ENCODE results near the gene CPNE7. TPM values are rescaled to one million over a fixed set of nuclear protein-coding genes. Genes with fewer than 3 reads are reported as not detected.

CPNE7 gene
- total and polyA plus RNA-seq, 8 donors, result 0.92 to 6.2 (median 1.8) TPM; not detected in 1

- Histone ChIP-seq H3K4me1 (no peaks in the 10 kb centered on the region), H3K4me3 (no peak overlapping the region), H3K9me3 (no peaks in the 10 kb centered on the region), H3K27ac (no peak overlapping the region), H3K36me3 (no peaks in the 10 kb centered on the region), H3K27me3 (no peaks in the 10 kb centered on the region)
- DNase-seq, result no peak
- TF ChIP-seq, protein P1, sequence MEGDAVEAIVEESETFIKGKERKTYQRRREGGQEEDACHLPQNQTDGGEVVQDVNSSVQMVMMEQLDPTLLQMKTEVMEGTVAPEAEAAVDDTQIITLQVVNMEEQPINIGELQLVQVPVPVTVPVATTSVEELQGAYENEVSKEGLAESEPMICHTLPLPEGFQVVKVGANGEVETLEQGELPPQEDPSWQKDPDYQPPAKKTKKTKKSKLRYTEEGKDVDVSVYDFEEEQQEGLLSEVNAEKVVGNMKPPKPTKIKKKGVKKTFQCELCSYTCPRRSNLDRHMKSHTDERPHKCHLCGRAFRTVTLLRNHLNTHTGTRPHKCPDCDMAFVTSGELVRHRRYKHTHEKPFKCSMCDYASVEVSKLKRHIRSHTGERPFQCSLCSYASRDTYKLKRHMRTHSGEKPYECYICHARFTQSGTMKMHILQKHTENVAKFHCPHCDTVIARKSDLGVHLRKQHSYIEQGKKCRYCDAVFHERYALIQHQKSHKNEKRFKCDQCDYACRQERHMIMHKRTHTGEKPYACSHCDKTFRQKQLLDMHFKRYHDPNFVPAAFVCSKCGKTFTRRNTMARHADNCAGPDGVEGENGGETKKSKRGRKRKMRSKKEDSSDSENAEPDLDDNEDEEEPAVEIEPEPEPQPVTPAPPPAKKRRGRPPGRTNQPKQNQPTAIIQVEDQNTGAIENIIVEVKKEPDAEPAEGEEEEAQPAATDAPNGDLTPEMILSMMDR (IDR thresholded peaks at IDR 0.05), result no peak
- no peak for TF ChIP-seq POLR2AphosphoS5 (IDR thresholded peaks at IDR 0.05)
- TF ChIP-seq POLR2A (IDR thresholded peaks at IDR 0.05), result no peak
- TF ChIP-seq EP300 (IDR thresholded peaks at IDR 0.05), result no peak
- intact Hi-C loops (cut with DNase I; ENCODE audit: low total_unique reads), result no loop called here
- WGBS, 5 donors, result 83 to 90% (median 88%) methylated on average over 21 to 25 of the region's 25 CpGs
These were observed 20.6 kb downstream of the CPNE7 start for GRCh38 chr16:89596061-89596689.

DNA sequence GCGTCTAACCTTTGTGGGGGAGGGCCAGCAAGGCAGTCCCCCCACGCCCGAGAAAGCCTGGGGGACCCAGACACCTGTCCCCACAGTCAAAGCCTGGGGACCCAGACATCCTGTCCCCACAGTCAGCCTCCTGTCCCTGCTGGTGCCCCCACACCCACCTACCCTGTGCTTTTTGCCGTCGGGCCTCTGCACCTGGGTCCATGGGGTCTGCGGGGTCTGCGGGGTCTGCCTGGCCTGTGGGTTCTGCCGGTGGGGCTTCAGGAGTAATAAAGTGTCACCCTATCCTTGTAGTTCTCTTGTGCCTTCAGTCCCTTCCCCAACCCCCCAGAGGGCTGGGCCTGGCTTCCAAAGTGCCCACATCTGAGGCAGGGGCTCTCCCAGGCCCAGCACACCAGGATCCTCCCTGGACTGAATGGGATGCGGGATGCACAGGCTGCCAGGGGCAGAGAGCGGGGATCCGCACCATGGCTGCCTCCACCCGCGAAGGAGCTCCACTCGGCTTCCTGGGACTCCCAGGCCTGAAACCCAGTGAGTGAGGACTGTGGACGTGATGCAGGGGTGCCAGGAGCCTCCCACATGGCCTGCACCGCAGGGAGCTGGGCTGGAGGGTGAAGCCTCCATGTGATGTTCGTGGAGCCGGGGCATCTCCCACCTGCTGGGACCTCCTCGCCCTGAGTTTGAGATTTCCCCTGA, 21.5 kb downstream of the CPNE7 start:
- H3K36me3 ChIP-seq, result no peaks in the 10 kb centered on the region
- intact Hi-C loops (cut with DNase I; ENCODE audit: low total_unique reads), result no loop called here
- no peak overlapping the region for H3K27ac ChIP-seq
- 79 to 90% (median 85%) methylated on average over 12 to 19 of the region's 19 CpGs for WGBS, 5 donors
- H3K27me3 ChIP-seq, result peaks cover 0 to 5% (median 0%) of the 10 kb centered on the region in 3 donors
- H3K4me1 ChIP-seq, result peaks cover 0 to 3% (median under 1%) of the 10 kb centered on the region in 4 donors
- TF ChIP-seq, protein P1 (IDR thresholded peaks at IDR 0.05), result no peak
- TF ChIP-seq EP300 (IDR thresholded peaks at IDR 0.05), result no peak
- no peak for TF ChIP-seq POLR2A (IDR thresholded peaks at IDR 0.05)
- TF ChIP-seq POLR2AphosphoS5 (IDR thresholded peaks at IDR 0.05), result no peak
- H3K9me3 ChIP-seq, result no peaks in the 10 kb centered on the region
- H3K4me3 ChIP-seq, result no peak overlapping the region
- no peak for DNase-seq

DNA sequence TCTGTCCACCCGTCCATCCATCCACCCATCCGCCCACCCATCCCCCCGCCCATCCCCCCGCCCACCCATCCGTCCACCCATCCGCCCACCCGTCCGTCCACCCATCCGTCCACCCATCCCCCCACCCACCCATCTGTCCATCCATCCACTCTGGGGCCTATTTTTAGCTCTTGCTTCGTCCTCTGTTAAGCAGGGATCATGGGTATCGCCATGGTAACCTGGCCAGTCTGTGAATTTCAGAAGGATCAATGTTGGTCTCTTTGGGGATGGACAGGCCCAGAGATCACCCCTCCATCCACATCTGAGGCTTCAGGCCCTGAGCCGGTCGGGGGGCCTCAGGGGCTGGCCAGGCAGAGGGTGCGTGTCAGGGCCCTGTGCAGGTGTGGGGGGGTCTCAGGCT, 22.6 kb downstream of the CPNE7 start:
- intact Hi-C loops (cut with DNase I; ENCODE audit: low total_unique reads), result no loop called here
- TF ChIP-seq EP300 (IDR thresholded peaks at IDR 0.05), result no peak
- 40 to 82% (median 74%) methylated on average over 3 to 14 of the region's 14 CpGs for WGBS, 5 donors

DNA sequence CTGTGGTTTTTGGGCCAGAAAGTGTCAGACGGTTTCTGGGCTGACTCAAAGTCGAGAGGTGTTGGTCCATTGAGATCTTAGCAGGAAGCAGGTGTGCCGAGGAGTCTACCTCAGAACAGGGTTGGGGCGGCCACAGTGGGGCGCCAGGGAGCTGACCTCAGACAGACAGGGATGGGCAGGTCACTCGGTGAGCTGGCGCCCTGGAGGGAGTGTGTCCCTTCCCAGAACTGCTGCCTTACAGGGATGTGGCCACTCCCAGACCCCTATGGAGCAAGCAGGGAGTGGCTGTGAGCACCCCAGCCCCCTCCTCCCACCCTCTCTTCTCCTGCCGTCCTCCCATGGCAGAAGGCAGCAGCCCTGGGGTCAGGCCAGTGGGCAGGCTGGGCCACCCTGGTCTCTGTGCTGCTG, 23.9 kb downstream of the CPNE7 start:
- no peak for TF ChIP-seq POLR2AphosphoS5 (IDR thresholded peaks at IDR 0.05)
- TF ChIP-seq EP300 (IDR thresholded peaks at IDR 0.05), result no peak
- TF ChIP-seq, protein P1 (IDR thresholded peaks at IDR 0.05), result no peak
- TF ChIP-seq POLR2A (IDR thresholded peaks at IDR 0.05), result no peak
- no peak overlapping the region for H3K4me3 ChIP-seq
- H3K4me1 ChIP-seq, result peaks cover 0 to 15% (median 10%) of the 10 kb centered on the region in 4 donors
- intact Hi-C loops (cut with DNase I; ENCODE audit: low total_unique reads), result no loop called here
- peak in 1 of 2 donors; percentile 41 for DNase-seq
- H3K27ac ChIP-seq, result no peak overlapping the region
- 32 to 47% (median 39%) methylated on average over 3 to 8 of the region's 8 CpGs for WGBS, 5 donors
- H3K9me3 ChIP-seq, result no peaks in the 10 kb centered on the region
- peaks cover 0 to 23% (median 5%) of the 10 kb centered on the region in 3 donors for H3K27me3 ChIP-seq
- H3K36me3 ChIP-seq, result no peaks in the 10 kb centered on the region

More for the DNA sequence above, 22.6 kb downstream of the CPNE7 start:
- Histone ChIP-seq H3K4me1 (peaks cover 0 to 14% (median 10%) of the 10 kb centered on the region in 4 donors), H3K27ac (no peak overlapping the region), H3K9me3 (no peaks in the 10 kb centered on the region), H3K36me3 (no peaks in the 10 kb centered on the region), H3K4me3 (no peak overlapping the region), H3K27me3 (peaks cover 0 to 16% (median 4%) of the 10 kb centered on the region in 3 donors)
- DNase-seq, result peak in 1 of 2 donors; percentile 40
